HG03520 (cell line): ENCODE data around the gene TTC17.
"Not testable (repeated sequence)": the region's sequence is repeated elsewhere in the genome, so short reads cannot be mapped to it uniquely, and the experiment has no call there.

Experiments used
- ATAC-seq: cut with Tn5 transposase; IDR thresholded peaks from one replicate; pipeline ENCODE4 v1.9.1; 2021; ENCODE audit warnings: mild to moderate bottlenecking, moderate library complexity; ENCODE audit not compliant: unreplicated experiment

TTC17 gene

DNA sequence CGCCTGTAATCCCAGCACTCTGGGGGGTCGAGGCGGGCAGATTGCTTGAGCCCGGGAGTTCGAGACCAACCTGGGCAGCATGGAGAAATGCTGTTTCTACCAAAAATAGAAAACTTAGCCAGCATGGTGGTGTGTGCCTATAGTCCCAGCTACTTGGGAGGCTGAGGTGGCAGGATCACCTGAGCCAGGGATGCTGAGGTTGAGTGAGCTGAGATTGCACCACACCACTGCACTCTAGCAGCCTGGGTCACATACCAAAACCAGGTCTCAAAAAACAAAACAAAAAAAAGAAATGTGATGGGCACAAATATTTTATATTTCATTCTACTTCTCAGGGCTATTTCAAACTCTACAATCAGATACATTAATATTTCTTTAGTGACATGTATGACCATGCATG, 25.7 kb downstream of the TTC17 start:
- ATAC-seq: no peak

DNA sequence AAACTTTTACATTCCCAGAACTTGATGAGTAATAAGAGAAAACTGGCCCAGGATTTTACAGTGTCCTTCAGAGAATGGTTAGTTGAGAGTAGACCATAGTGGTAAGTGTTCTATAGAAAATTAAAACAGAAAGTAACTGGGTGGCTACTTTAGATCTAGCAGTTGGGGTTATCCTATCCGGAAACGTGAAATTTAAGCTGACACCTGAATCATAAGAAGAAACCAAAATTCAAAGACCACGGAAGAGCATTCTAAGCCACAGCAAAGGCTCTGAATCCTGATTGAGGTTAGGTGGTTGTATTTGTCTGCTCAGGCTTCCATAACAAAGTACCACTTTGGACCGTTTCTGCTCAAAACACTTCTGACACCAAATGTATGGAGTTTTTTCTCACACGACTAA, 34.0 kb downstream of the TTC17 start:
- no peak for ATAC-seq

- ATAC-seq: no peak
Measured at GRCh38 chr11:43393765-43394355, 35.1 kb downstream of the TTC17 start.

DNA sequence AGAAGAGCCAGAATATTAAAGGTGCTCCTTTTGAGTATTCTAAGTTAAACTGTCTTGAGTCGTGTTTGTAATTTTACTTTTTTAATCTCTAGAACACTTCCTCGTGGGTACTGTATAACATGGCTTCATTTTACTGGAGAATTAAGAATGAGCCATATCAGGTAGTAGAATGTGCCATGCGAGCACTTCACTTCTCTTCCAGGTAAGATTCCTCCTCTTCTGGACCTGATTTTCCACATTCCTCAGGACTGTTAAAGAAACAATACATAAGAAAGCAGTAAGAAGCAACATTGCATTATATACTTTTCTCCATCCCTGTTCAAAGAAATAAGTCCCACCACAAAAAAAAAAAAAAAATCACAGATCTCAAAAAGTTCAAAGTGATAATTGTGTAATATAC, 37.9 kb downstream of the TTC17 start:
- no peak for ATAC-seq

GRCh38 chr11:43397251-43397650, 38.5 kb downstream of the TTC17 start:
- ATAC-seq: no peak

- ATAC-seq: no peak
Measured at GRCh38 chr11:43399983-43400630, 41.4 kb downstream of the TTC17 start.

DNA sequence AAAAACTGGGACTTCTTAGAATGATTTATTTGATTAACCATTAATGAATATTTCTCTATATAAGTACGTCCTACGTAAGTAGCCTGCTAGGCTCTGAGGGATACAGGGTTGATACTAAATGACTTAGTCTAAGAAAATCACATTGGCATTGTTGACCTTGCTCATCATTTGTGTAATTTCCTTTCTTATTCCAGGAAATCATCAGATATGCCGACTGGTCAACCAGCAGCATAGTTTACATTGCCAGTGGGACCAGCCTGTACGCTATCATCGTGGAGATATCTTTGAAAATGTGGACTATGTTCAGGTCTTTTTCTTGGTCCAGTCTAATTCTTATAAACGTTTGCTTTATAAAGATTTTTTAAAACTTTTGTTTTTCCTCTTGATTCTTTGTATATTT, 42.5 kb downstream of the TTC17 start:
- no peak for ATAC-seq

- ATAC-seq: not testable (repeated sequence)
Measured at GRCh38 chr11:43401811-43402210, 43.1 kb downstream of the TTC17 start.

- ATAC-seq: no peak
Measured at GRCh38 chr11:43403357-43404231, 44.9 kb downstream of the TTC17 start.

- no peak for ATAC-seq
Measured at GRCh38 chr11:43404406-43404805, 45.7 kb downstream of the TTC17 start.

GRCh38 chr11:43404836-43405479, 46.2 kb downstream of the TTC17 start:
- no peak for ATAC-seq

DNA sequence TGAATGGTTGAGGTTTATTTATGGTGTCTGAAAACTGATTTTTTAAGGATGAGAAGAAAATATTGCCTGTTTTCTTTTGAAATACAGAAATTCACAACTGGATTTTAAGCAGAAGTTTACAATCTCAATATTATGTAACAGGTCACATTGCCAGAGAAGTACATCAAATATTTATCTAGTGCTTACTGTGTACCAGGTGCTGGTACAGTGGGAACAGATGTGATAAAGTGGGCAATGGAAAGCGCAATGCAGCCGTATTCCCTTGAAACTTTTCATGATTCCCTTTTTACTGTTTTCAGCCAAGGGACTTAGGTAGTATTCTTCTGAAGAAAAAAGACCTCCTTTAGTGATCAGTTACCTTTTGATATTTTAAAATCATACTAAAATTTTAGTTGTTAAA, 49.6 kb downstream of the TTC17 start:
- ATAC-seq: no peak

GRCh38 chr11:43410394-43410793, 51.7 kb downstream of the TTC17 start:
- no peak for ATAC-seq

DNA sequence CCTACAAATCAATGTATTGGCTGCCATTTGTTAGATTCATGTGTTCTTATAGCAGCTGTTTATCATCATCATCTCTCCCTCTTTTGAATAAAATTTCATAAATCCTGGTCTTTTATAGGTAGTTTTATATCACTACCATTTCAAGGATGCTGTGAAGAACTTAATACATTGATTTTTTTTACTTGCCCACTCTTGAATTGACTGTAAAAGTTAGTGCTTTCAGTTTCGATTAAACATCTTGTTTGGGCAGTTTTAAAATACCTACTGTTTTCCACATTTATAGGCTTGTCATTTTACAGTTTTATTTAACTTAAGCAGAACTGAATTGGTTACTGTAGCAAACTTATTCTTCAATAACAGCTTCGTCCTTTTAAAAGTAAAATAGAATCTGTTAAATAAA, 59.5 kb downstream of the TTC17 start:
- peak; percentile 50 for ATAC-seq

- ATAC-seq: peak; percentile 60
Measured at GRCh38 chr11:43419460-43419859, 60.7 kb downstream of the TTC17 start.

GRCh38 chr11:43427971-43428370, 69.3 kb downstream of the TTC17 start:
- ATAC-seq: no peak

GRCh38 chr11:43430916-43431315, 72.2 kb downstream of the TTC17 start:
- not testable (repeated sequence) for ATAC-seq

GRCh38 chr11:43434893-43435292, 76.2 kb downstream of the TTC17 start:
- no peak for ATAC-seq

DNA sequence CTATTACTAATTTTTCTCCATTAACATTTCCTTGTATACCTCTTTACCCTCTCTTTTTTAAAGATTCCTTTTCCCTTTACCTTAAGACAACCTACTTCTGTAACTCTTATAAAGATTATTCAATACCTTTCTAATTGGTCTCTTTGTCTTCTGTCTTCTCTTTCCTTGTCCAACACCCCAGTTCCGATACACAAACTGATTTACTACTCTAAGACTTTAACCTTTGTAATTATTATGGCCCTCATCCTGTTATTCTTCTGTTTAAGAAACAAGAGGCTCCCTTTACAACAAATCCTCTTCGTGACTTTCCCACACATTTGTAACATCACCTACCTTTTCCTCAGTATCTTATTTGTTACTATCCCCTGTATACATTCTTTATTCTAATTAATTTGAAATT, 81.8 kb downstream of the TTC17 start:
- ATAC-seq: no peak

GRCh38 chr11:43443811-43444210, 85.1 kb downstream of the TTC17 start:
- ATAC-seq: no peak

DNA sequence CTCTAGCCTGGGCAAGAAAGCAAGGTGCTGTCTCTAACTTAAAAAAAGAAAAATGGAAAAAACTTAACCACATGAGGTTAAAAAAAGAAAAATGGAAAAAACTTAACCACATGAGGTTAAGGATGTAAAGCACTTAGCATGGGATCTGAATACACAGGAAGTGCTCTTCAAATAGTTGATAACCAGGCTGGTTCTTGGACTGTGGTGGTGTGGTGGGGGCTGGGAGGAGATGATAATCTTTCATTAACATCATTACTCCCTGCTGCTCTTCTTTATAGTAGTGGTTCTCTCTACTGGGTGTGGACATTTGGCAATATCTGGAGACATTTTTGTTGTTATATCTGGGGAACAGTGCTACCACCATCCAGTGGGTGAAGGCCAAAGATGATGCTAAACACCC, 88.4 kb downstream of the TTC17 start:
- ATAC-seq: no peak
